HG03469 (cell line): ENCODE data around the gene SYCP2.
"Not testable (repeated sequence)": the region's sequence is repeated elsewhere in the genome, so short reads cannot be mapped to it uniquely, and the experiment has no call there.

Experiments used
- ATAC-seq: cut with Tn5 transposase; IDR thresholded peaks from one replicate; pipeline ENCODE4 v1.9.1; 2021; ENCODE audit warnings: mild to moderate bottlenecking, moderate library complexity, moderate number of reproducible peaks; ENCODE audit not compliant: unreplicated experiment

Gene SYCP2

DNA sequence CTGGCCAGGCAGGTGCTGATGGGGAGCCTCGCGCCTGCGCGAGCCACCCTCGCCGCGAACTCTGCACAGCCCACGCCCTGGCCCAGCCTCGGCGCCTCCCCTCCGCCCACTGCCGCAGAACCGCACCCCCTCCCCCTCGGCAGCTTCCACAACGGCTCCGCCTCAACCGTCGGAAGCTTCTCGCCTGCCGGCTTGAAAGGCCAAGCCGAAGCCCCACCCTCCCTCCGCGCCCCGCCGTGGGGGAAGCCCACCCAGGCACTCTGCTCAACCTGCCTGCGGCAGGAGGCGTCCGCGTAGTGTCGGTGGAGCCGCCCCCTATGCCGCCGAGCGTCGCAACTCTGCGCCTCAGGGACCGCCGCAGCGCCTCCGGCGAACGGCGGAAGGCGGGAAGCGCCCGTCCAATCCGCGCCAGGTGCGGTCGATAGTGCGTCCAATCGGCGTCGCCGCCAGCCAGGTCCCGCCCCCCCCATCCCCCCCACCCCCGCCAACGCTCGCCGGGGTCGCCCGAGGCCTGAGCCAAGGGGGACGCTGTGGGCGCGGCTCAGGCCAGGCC, at the start of gene SYCP2:
TSS of gene SYCP2 (minus strand) at position 342 of the 553 bp plus-strand sequence. CDS start 11,224 bp downstream, outside the sequence.
- ATAC-seq: peak; percentile 10

GRCh38 chr20:59983076-59983475, 49.6 kb upstream of the SYCP2 start:
- no peak for ATAC-seq

GRCh38 chr20:59977086-59977485, 43.6 kb upstream of the SYCP2 start:
- ATAC-seq: no peak

DNA sequence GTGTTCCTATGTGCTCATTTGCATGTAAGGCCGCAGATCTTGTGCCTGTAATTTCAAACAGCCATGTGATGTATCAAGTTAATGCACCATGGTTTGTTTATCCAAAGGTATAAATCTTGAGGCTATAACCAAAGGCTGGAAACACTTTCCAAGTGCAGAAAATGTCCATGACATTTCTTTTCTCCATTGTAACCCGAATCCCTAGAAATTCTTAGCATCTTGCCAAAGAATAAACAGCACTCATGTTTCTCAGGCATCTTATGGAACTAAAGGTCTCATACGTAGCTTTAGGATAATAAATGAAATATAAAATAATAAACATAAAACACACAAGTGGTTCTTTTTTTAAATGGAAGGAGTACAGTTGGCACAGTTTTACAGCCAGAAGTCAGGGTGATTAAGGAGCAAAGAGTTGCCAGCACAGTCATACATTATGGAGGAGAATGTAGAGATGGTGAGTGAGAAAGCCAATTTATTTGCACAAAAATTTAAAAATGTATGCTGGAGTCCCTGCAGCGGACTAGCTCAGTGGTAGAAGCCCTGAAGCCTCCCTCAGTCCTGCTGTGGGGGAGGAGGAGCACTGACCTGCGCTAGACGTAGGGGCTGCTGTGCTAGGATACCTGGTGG, 42.8 kb upstream of the SYCP2 start:
- no peak for ATAC-seq

DNA sequence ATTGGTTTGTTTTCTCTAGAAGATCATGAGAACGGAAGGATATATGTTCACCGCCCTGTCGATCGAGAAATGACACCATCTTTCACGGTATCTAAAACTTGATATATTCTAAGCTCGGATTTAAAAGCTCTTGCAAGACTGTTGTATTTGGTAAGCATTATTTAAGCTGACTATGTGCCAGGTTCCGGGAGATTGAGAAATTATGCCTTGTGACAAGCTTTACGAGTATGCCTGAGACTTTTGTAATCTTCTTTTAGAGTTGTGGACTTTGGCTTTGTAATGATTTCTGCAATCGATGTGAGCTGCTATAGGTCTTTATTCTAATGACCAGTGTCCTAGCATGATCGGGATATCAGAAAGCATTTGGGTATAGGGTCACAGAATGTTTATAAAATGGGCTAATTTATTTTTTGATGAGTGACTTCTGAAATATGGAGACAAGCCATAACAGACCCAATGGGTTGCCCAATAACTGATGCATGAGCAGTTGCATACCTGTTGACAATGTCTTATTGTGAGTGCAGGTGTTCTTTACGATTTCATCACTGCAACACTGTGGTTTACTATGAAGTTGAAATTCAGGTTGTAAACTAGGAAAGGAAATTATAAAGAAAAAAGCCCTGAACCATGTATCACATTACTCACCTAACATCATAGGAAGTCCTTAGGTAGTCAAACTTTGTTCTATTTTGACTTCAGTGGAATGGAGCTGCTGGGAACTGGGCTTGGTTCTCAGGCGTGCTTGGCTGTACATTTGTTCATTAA, 38.8 kb upstream of the SYCP2 start:
- ATAC-seq: no peak

- ATAC-seq: no peak
These were observed 38.0 kb upstream of the SYCP2 start for GRCh38 chr20:59971428-59971827.

DNA sequence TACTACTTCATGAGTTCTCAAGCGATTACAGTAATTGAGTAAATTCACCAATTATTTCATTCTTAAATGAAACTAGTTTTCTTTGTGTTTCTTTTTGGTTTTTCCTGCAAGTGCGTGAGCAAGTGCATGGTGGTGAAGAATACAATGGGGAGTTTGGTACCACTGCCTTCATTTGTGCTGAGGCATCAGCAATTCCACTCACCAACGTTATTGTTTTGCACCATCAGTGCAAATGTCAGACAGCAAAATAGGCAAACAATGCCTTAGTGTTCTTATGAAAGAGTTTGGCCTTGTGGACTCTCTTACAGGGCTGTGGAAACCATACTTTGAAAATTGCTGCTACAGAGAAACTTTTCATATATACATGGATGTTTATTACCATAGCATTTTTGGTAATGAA, 33.0 kb upstream of the SYCP2 start:
- ATAC-seq: no peak

DNA sequence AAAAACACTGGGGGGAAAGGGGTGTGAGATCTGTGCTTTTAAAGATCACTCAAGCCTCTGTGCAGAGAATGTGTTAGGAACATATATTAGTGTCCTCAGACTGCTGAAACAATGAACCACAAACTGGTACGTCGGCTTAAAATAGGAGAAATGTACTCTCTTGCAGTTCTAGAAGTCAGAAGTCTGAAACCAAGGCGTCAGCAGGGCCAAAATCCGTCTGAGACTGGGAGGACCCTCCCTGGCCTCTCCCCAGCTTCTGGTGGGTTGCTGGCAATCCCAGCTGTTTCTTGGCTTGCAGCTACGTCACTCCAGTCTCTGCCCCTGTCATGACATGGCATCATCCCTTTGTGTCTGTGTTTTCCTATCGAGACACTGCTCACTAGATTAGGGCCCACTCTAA, 28.7 kb upstream of the SYCP2 start:
- ATAC-seq: no peak

DNA sequence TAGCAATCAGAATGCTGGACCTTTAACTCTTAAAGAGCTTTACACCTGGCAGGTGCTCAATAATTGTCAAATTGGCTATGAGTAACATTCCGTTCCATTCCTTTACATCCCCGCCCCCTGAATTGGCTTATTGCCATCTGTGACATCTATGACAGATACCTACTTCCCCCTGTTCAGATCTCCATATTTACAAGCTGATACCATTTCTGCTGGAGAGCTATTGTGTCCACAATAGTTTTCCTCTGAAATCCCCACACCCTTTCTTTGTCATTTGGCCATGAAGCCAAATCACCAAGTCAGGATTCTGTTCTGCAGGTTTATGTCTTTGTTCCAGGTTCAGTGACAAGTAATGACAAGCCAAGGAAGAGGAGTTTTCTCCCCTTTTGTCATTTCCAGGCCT, 28.0 kb upstream of the SYCP2 start:
- ATAC-seq: no peak

GRCh38 chr20:59958626-59959025, 25.2 kb upstream of the SYCP2 start:
- ATAC-seq: no peak

- ATAC-seq: no peak
These were observed 24.7 kb upstream of the SYCP2 start, which contains the start of gene CDH26 for GRCh38 chr20:59958123-59958522. TSS of gene CDH26 (plus strand) at chr20:59958423. CDS start at chr20:59958727, 304 bp downstream.

- ATAC-seq: not testable (repeated sequence)
These were observed 24.1 kb upstream of the SYCP2 start for GRCh38 chr20:59957568-59957967.

GRCh38 chr20:59955131-59955796, 21.8 kb upstream of the SYCP2 start:
- ATAC-seq: no peak

GRCh38 chr20:59954718-59955117, 21.3 kb upstream of the SYCP2 start:
- ATAC-seq: no peak

DNA sequence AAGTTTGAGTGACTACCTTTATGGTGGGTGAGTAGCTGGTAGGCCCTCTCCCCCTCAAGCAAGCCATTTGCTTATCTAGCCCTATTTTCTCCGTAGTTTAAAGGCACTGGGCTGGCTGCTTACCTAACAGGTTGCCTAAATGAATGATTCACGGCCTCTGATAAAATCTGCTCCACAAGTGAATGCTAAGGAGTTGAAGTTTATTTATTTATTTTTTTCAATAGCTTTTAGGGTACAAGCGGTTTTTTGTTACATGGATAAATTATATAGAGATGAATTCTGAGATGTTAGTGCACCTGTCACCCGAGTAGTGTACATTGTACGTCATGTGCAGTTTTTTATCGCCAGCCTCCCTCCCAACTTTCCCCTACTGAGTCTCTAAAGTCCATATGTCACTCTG, 16.5 kb upstream of the SYCP2 start:
- no peak for ATAC-seq

- ATAC-seq: no peak
These were observed 15.6 kb upstream of the SYCP2 start for GRCh38 chr20:59948828-59949720.

- ATAC-seq: no peak
These were observed 14.8 kb upstream of the SYCP2 start for GRCh38 chr20:59948212-59948611.

DNA sequence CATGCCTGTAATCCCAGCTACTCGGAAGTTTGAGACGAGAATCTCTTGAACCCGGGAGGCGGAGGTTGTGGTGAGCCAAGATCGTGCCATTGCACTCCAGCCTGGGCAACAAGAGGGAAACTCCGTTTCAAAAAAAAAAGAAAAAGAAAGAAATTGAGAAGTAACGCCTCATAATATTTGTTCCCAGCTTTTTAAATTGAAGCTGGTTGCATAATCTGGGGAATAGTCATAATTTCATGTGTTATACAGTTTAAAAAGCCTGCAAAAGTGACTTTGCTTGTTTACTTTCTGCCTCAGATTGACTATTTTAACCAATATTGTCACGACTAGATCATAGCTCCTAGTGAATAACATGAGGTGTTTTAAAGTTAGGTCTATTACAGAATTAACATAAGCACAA, 13.9 kb upstream of the SYCP2 start:
- no peak for ATAC-seq

DNA sequence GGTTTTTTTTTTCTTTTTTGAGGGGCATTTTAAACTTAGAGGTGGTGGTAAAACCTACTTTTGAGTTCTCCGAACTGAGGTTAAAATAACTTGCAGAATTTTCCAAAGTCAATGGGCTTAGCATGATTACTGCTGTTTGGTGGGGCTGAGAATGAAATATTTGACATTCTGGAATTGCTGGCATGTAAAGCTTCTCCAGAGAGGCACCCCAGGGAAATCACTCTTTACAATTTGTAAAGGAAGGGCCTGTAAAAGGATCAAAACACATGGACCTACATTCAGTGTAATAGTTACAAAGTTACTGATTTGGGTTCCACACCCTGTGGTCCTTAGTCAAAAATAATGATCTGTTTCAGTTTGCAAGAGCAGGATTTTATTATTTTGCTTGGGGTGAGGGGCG, 12.3 kb upstream of the SYCP2 start:
- no peak for ATAC-seq

DNA sequence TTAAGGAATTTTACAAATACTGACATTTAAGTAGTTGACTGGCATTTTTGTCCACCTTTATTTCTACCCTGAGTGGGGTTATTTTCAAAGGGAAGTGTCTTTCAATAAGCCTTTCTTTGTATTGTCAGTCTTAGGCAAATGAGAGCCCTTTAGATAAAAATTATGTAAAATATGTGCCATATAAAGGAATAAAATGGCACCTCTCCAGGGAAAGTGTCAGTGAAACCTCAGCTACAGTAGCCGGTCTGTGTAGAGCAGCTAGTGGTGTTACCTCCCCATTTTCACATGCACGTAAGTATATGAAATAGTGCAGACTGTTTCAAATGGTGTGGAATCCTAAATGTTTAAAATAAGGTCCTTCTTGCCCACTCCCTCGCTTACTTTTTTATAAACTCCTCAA, 11.7 kb upstream of the SYCP2 start:
- ATAC-seq: no peak

GRCh38 chr20:59944726-59945125, 11.3 kb upstream of the SYCP2 start:
- no peak for ATAC-seq
